A673 (cell line): ENCODE data around the gene ACKR3. TPM values are rescaled to one million over a fixed set of nuclear protein-coding genes. Genes with fewer than 3 reads are reported as not detected.

Source experiments
- BruUV-seq: library from RNA; stranded (reverse); fragments of 400-500 nt; replicated peaks from 2 replicates; lab custom pipeline; 2021; lab: Mats Ljungman, UMichigan
- CTCF ChIA-PET: fragments of 300-600 bp; sonication (Branson Sonifier 250); formaldehyde crosslinking; loops from one replicate; lab custom pipeline; 2022; ENCODE audit warnings: antibody characterized with exemption; lab: Charles Lee
- POLR2A ChIA-PET: fragments of 300-600 bp; sonication (Branson Sonifier 250); formaldehyde crosslinking; loops from one replicate; lab custom pipeline; 2022; ENCODE audit warnings: antibody characterized with exemption; ENCODE audit not compliant: low non-redundant PET; lab: Charles Lee
- DNase-seq: peaks from one replicate; pipeline ENCODE4 v3.0.0-alpha.2; 2015; ENCODE audit warnings: low spot score
- H3K27ac ChIP-seq: fragments of 200-600 bp; sonication (generic); 2 replicates; pipeline ENCODE4 v1.5.1; 2016; ENCODE audit warnings: mixed run types, low read depth, mild to moderate bottlenecking, mixed read lengths, antibody characterized with exemption, low read length; ENCODE audit not compliant: poor library complexity, severe bottlenecking
- H3K27me3 ChIP-seq: fragments of 200-600 bp; sonication (generic); replicated peaks from 2 replicates; pipeline ENCODE4 v1.6.1; 2017; ENCODE audit warnings: mixed run types, low read depth, mild to moderate bottlenecking, mixed read lengths, antibody characterized with exemption, low read length; ENCODE audit not compliant: insufficient read depth, poor library complexity
- H3K36me3 ChIP-seq: fragments of 200-600 bp; sonication (generic); 2 replicates; pipeline ENCODE4 v1.6.1; 2016; ENCODE audit warnings: mixed run types, mild to moderate bottlenecking, mixed read lengths, antibody characterized with exemption, low read length; ENCODE audit not compliant: insufficient read depth, poor library complexity, severe bottlenecking
- H3K4me1 ChIP-seq: fragments of 200-600 bp; sonication (generic); 2 replicates; pipeline ENCODE4 v1.6.1; 2017; ENCODE audit warnings: mixed run types, mild to moderate bottlenecking, mixed read lengths, antibody characterized with exemption, low read length; ENCODE audit not compliant: insufficient read depth, poor library complexity, severe bottlenecking
- H3K4me3 ChIP-seq: fragments of 200-600 bp; sonication (generic); 2 replicates; pipeline ENCODE4 v1.5.1; 2016; ENCODE audit warnings: low read depth, mixed run types, mild to moderate bottlenecking, mixed read lengths, low read length; ENCODE audit not compliant: poor library complexity, severe bottlenecking
- H3K9me3 ChIP-seq: fragments of 200-600 bp; sonication (generic); 2 replicates; pipeline ENCODE4 v1.6.1; 2016; ENCODE audit warnings: mixed run types, low read depth, mild to moderate bottlenecking, mixed read lengths, antibody characterized with exemption, low read length; ENCODE audit not compliant: poor library complexity, severe bottlenecking
- CTCF ChIP-seq: fragments of 300-800, 200-600 bp; sonication (generic); conservative IDR thresholded peaks from 2 replicates; pipeline ENCODE4 v1.5.1; 2017; ENCODE audit warnings: low read depth, mild to moderate bottlenecking, antibody characterized with exemption, low read length, moderate library complexity, mixed read lengths
- EZH2 ChIP-seq: fragments of 200-600 bp; sonication (generic); IDR thresholded peaks from 2 replicates; pipeline ENCODE4 v1.6.1; 2017; ENCODE audit warnings: borderline replicate concordance, low read depth, mild to moderate bottlenecking, mixed read lengths, antibody characterized with exemption, low read length; ENCODE audit not compliant: poor library complexity, severe bottlenecking
- intact Hi-C: fragments of 100-400 bp; cut with micrococcal nuclease; formaldehyde crosslinking; loops from one replicate; pipeline ENCODE4 v1.10.0; 2022; ENCODE audit not compliant: unreplicated experiment
- total RNA-seq: library from RNA; stranded (reverse); gene quantifications from 2 replicates; pipeline ENCODE4 v1.2.3, GENCODE V29; 2021

The ACKR3 gene
- total RNA-seq, 1 experiment from 2014 or later, result 0.52 TPM

- POLR2A ChIA-PET, result no interaction called here
- TF ChIP-seq EZH2, result no peak
- no peak for TF ChIP-seq CTCF
- CTCF ChIA-PET, result no interaction called here
- intact Hi-C loops, result no loop called here
- no peak for DNase-seq
- Histone ChIP-seq H3K9me3 (no peaks in the 10 kb centered on the region), H3K27me3 (peaks cover 8% of the 10 kb centered on the region), H3K36me3 (no peaks in the 10 kb centered on the region), H3K4me1 (peaks cover 11% of the 10 kb centered on the region), H3K27ac (no peak overlapping the region), H3K4me3 (no peak overlapping the region)
- BruUV-seq, result no TSS peak
Measured at GRCh38 chr2:236576087-236576486, 6.5 kb downstream of the ACKR3 start.

- Histone ChIP-seq H3K4me3 (no peak overlapping the region), H3K4me1 (peaks cover 8% of the 10 kb centered on the region), H3K27ac (no peak overlapping the region), H3K27me3 (no peaks in the 10 kb centered on the region), H3K9me3 (no peaks in the 10 kb centered on the region), H3K36me3 (no peaks in the 10 kb centered on the region)
- TF ChIP-seq EZH2 (no peak), CTCF (no peak)
- POLR2A ChIA-PET, result no interaction called here
- DNase-seq, result no peak
- no TSS peak for BruUV-seq
- CTCF ChIA-PET, result no interaction called here
- intact Hi-C loops, result no loop called here
Measured at GRCh38 chr2:236576953-236577352, 7.3 kb downstream of the ACKR3 start.

GRCh38 chr2:236577481-236578410 lies 8.1 kb downstream of the ACKR3 start:
- no peak for DNase-seq
- H3K4me1 ChIP-seq, result peaks cover 8% of the 10 kb centered on the region
- no peak overlapping the region for H3K4me3 ChIP-seq
- ChIA-PET CTCF (no interaction called here), POLR2A (no interaction called here)
- TF ChIP-seq CTCF (no peak), EZH2 (no peak)
- intact Hi-C loops, result no loop called here
- no peak overlapping the region for H3K27ac ChIP-seq
- no peaks in the 10 kb centered on the region for H3K36me3 ChIP-seq
- BruUV-seq, result no TSS peak
- H3K27me3 ChIP-seq, result no peaks in the 10 kb centered on the region
- no peaks in the 10 kb centered on the region for H3K9me3 ChIP-seq
